Activated CD8-positive, alpha-beta memory T cell treated with anti-CD3 and anti-CD28 coated beads, Interleukin-2, amount 50 U/mL, for 1 hour (primary cell): ENCODE measurements around the gene ATRX.

ENCODE experiments used
- DNase-seq: peaks from one replicate; pipeline ENCODE4 v3.0.0-alpha.2; 2020; ENCODE audit errors: extremely low read depth

ATRX gene

GRCh38 chrX:77493677-77494553 lies 292.1 kb downstream of the ATRX start:
- no peak for DNase-seq

- DNase-seq: no peak
These were observed 302.0 kb downstream of the ATRX start for GRCh38 chrX:77484045-77484444.

- DNase-seq: no peak
These were observed 330.6 kb downstream of the ATRX start for GRCh38 chrX:77455437-77455836.
